ENCODE data around the gene PLBD2.

GRCh38 chr12:113432986-113433385 is 74.6 kb downstream of the PLBD2 start:
- no peak for TF ChIP-seq CTCF (conservative IDR thresholded peaks at IDR 0.05)
- no peak for TF ChIP-seq EZH2 (IDR thresholded peaks at IDR 0.05; ENCODE audit: low read depth)

All from PC-9 (cell line).